ENCODE measurements around the gene SNRNP25. TPM values are rescaled to one million over a fixed set of nuclear protein-coding genes. Genes with fewer than 3 reads are reported as not detected.

SNRNP25 gene
- total and polyA plus RNA-seq, 2 of the 8 experiments (the other 6 are each of a cell fraction or from before 2014, with no cell fraction given), result 53.0 to 58.4 TPM

DNA sequence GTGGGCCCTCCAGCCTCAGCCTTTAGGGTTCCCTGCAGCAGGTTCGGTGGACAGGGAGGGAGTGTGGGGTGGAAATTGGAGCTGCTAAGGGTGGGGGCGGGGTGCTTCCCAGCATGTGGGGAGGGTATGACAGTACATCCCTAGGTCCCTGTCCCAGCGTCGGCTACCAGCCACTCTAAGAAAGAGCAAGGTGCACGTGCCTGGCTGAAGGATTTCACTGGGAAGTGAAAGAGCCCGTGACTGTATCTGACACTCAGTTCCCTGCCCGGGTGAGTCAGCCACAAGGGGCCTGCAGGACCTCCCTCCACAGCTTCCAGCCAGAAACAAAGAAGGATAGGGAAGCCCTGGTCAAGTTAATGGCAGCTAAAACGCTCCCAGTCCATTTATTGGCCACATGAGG is 4.1 kb downstream of the SNRNP25 start (continued):
- TF ChIP-seq, protein P1, sequence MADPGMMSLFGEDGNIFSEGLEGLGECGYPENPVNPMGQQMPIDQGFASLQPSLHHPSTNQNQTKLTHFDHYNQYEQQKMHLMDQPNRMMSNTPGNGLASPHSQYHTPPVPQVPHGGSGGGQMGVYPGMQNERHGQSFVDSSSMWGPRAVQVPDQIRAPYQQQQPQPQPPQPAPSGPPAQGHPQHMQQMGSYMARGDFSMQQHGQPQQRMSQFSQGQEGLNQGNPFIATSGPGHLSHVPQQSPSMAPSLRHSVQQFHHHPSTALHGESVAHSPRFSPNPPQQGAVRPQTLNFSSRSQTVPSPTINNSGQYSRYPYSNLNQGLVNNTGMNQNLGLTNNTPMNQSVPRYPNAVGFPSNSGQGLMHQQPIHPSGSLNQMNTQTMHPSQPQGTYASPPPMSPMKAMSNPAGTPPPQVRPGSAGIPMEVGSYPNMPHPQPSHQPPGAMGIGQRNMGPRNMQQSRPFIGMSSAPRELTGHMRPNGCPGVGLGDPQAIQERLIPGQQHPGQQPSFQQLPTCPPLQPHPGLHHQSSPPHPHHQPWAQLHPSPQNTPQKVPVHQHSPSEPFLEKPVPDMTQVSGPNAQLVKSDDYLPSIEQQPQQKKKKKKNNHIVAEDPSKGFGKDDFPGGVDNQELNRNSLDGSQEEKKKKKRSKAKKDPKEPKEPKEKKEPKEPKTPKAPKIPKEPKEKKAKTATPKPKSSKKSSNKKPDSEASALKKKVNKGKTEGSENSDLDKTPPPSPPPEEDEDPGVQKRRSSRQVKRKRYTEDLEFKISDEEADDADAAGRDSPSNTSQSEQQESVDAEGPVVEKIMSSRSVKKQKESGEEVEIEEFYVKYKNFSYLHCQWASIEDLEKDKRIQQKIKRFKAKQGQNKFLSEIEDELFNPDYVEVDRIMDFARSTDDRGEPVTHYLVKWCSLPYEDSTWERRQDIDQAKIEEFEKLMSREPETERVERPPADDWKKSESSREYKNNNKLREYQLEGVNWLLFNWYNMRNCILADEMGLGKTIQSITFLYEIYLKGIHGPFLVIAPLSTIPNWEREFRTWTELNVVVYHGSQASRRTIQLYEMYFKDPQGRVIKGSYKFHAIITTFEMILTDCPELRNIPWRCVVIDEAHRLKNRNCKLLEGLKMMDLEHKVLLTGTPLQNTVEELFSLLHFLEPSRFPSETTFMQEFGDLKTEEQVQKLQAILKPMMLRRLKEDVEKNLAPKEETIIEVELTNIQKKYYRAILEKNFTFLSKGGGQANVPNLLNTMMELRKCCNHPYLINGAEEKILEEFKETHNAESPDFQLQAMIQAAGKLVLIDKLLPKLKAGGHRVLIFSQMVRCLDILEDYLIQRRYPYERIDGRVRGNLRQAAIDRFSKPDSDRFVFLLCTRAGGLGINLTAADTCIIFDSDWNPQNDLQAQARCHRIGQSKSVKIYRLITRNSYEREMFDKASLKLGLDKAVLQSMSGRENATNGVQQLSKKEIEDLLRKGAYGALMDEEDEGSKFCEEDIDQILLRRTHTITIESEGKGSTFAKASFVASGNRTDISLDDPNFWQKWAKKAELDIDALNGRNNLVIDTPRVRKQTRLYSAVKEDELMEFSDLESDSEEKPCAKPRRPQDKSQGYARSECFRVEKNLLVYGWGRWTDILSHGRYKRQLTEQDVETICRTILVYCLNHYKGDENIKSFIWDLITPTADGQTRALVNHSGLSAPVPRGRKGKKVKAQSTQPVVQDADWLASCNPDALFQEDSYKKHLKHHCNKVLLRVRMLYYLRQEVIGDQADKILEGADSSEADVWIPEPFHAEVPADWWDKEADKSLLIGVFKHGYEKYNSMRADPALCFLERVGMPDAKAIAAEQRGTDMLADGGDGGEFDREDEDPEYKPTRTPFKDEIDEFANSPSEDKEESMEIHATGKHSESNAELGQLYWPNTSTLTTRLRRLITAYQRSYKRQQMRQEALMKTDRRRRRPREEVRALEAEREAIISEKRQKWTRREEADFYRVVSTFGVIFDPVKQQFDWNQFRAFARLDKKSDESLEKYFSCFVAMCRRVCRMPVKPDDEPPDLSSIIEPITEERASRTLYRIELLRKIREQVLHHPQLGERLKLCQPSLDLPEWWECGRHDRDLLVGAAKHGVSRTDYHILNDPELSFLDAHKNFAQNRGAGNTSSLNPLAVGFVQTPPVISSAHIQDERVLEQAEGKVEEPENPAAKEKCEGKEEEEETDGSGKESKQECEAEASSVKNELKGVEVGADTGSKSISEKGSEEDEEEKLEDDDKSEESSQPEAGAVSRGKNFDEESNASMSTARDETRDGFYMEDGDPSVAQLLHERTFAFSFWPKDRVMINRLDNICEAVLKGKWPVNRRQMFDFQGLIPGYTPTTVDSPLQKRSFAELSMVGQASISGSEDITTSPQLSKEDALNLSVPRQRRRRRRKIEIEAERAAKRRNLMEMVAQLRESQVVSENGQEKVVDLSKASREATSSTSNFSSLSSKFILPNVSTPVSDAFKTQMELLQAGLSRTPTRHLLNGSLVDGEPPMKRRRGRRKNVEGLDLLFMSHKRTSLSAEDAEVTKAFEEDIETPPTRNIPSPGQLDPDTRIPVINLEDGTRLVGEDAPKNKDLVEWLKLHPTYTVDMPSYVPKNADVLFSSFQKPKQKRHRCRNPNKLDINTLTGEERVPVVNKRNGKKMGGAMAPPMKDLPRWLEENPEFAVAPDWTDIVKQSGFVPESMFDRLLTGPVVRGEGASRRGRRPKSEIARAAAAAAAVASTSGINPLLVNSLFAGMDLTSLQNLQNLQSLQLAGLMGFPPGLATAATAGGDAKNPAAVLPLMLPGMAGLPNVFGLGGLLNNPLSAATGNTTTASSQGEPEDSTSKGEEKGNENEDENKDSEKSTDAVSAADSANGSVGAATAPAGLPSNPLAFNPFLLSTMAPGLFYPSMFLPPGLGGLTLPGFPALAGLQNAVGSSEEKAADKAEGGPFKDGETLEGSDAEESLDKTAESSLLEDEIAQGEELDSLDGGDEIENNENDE (IDR thresholded peaks at IDR 0.05; ENCODE audit: insufficient replicate concordance, low read length), result no peak
- TF ChIP-seq, protein P2, sequence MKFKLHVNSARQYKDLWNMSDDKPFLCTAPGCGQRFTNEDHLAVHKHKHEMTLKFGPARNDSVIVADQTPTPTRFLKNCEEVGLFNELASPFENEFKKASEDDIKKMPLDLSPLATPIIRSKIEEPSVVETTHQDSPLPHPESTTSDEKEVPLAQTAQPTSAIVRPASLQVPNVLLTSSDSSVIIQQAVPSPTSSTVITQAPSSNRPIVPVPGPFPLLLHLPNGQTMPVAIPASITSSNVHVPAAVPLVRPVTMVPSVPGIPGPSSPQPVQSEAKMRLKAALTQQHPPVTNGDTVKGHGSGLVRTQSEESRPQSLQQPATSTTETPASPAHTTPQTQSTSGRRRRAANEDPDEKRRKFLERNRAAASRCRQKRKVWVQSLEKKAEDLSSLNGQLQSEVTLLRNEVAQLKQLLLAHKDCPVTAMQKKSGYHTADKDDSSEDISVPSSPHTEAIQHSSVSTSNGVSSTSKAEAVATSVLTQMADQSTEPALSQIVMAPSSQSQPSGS (IDR thresholded peaks at IDR 0.05; ENCODE audit: low read length), result no peak
- TF ChIP-seq SIN3A (conservative IDR thresholded peaks at IDR 0.05 in 1 of 2, IDR thresholded peaks at IDR 0.05 in 1 of 2; ENCODE audit: low read depth in 1 of 2, low read length in 2 of 2), result no peak
- no peak for TF ChIP-seq SIRT6 (IDR thresholded peaks at IDR 0.05; ENCODE audit: low read length)
- TF ChIP-seq KDM4A (IDR thresholded peaks at IDR 0.05; ENCODE audit: low read depth, low read length, severe bottlenecking), result no peak
- TF ChIP-seq HDAC6 (IDR thresholded peaks at IDR 0.05; ENCODE audit: low read depth, low read length), result no peak
- no peak for TF ChIP-seq RBBP5 (IDR thresholded peaks at IDR 0.05; ENCODE audit: borderline replicate concordance, low read depth, low read length)
- no peak for TF ChIP-seq FOSL1 (IDR thresholded peaks at IDR 0.05; ENCODE audit: insufficient read depth, low read depth, low read length)
- no peak for TF ChIP-seq JUND (IDR thresholded peaks at IDR 0.05; ENCODE audit: low read length)
- TF ChIP-seq CEBPB (IDR thresholded peaks at IDR 0.05; ENCODE audit: low read depth, low read length), result no peak
